Tibial artery (tissue), 4 donors: ENCODE data around the gene CEP131.

Source experiments
- DNase-seq, 2 donors: peaks; one replicate each; pipeline ENCODE4 v3.0.0-alpha.2; 2019
- H3K27ac ChIP-seq, 2 donors: fragments of 200-600 bp; sonication (generic) in 1 of 2; 1 replicate in 1 of 2; 2 replicates in 1 of 2; pipeline ENCODE4 v1.5.1; 2018 to 2019; ENCODE audit warnings: mild to moderate bottlenecking in 1 of 2
- H3K27me3 ChIP-seq, 2 donors: fragments of 200-600 bp; sonication (generic) in 1 of 2; one replicate each; pipeline versions ENCODE4 v1.5.1 to v1.6.0; 2016 to 2019
- H3K36me3 ChIP-seq, 3 donors: fragments of 200-600 bp; sonication (generic) in 2 of 3; one replicate each; pipeline ENCODE4 v1.5.1; 2016 to 2019; ENCODE audit warnings: mild to moderate bottlenecking in 2 of 3
- H3K4me1 ChIP-seq, 4 donors: fragments of 200-600 bp; sonication (generic) in 2 of 4; 1 replicate in 3 of 4; 2 replicates in 1 of 4; pipeline ENCODE4 v1.5.1; 2016 to 2019
- H3K4me3 ChIP-seq, 2 donors: fragments of 200-600 bp; sonication (generic) in 1 of 2; 1 replicate in 1 of 2; 2 replicates in 1 of 2; pipeline ENCODE4 v1.5.1; 2018 to 2019; ENCODE audit warnings: mild to moderate bottlenecking in 2 of 2
- H3K9me3 ChIP-seq, 3 donors: fragments of 200-600 bp; sonication (generic) in 1 of 3; one replicate each; pipeline ENCODE4 v1.5.1; 2016 to 2019
- CTCF ChIP-seq, 2 experiments: fragments of 200-600 bp in 1 of 2; fragments of 450-650 bp in 1 of 2; IDR thresholded peaks; one replicate each; pipeline ENCODE4 v1.5.1; 2017 to 2019; ENCODE audit warnings: antibody characterized with exemption in 2 of 2, mild to moderate bottlenecking in 1 of 2, moderate library complexity in 1 of 2
- intact Hi-C: fragments of 100-400 bp; cut with DNase I; formaldehyde crosslinking; loops from one replicate; pipeline ENCODE4 v1.15.0; 2023; ENCODE audit warnings: low total_unique reads

CEP131 gene

GRCh38 chr17:81246679-81247338 is 24.0 kb upstream of the CEP131 start:
- H3K36me3 ChIP-seq: peaks cover 17 to 53% (median 31%) of the 10 kb centered on the region in 3 donors
- H3K4me1 ChIP-seq: peaks cover 0 to 6% (median 0%) of the 10 kb centered on the region in 4 donors
- no peaks in the 10 kb centered on the region for H3K9me3 ChIP-seq
- H3K4me3 ChIP-seq: no peak overlapping the region
- no peak for TF ChIP-seq CTCF (IDR thresholded peaks at IDR 0.05)
- no peak overlapping the region for H3K27ac ChIP-seq
- intact Hi-C loops: no loop called here
- no peak for DNase-seq
- no peaks in the 10 kb centered on the region for H3K27me3 ChIP-seq

- peaks cover 15 to 53% (median 26%) of the 10 kb centered on the region in 3 donors for H3K36me3 ChIP-seq
Observed at GRCh38 chr17:81246343-81246670, 23.5 kb upstream of the CEP131 start.

GRCh38 chr17:81245665-81246342 is 23.0 kb upstream of the CEP131 start:
- peaks cover 11 to 52% (median 21%) of the 10 kb centered on the region in 3 donors for H3K36me3 ChIP-seq
- no peak overlapping the region for H3K4me3 ChIP-seq
- TF ChIP-seq CTCF (IDR thresholded peaks at IDR 0.05): no peak
- no peak for DNase-seq
- no peaks in the 10 kb centered on the region for H3K27me3 ChIP-seq
- H3K4me1 ChIP-seq: peaks cover 0 to 14% (median under 1%) of the 10 kb centered on the region in 4 donors
- no peak overlapping the region for H3K27ac ChIP-seq
- no peaks in the 10 kb centered on the region for H3K9me3 ChIP-seq
- intact Hi-C loops: no loop called here

More at GRCh38 chr17:81246343-81246670, 23.5 kb upstream of the CEP131 start:
- TF ChIP-seq CTCF (IDR thresholded peaks at IDR 0.05): no peak
- intact Hi-C loops: no loop called here
- DNase-seq: no peak
- no peaks in the 10 kb centered on the region for H3K27me3 ChIP-seq
- no peaks in the 10 kb centered on the region for H3K9me3 ChIP-seq
- peaks cover 0 to 11% (median 0%) of the 10 kb centered on the region in 4 donors for H3K4me1 ChIP-seq
- no peak overlapping the region for H3K4me3 ChIP-seq
- H3K27ac ChIP-seq: no peak overlapping the region

- no peak for TF ChIP-seq CTCF (IDR thresholded peaks at IDR 0.05)
- Histone ChIP-seq H3K27ac (no peak overlapping the region), H3K4me3 (no peak overlapping the region), H3K36me3 (peaks cover 5 to 46% (median 15%) of the 10 kb centered on the region in 3 donors), H3K27me3 (no peaks in the 10 kb centered on the region), H3K4me1 (peaks cover 0 to 21% (median 5%) of the 10 kb centered on the region in 4 donors), H3K9me3 (no peaks in the 10 kb centered on the region)
- intact Hi-C loops: no loop called here
- no peak for DNase-seq
Observed at GRCh38 chr17:81245024-81245664, 22.4 kb upstream of the CEP131 start.

GRCh38 chr17:81244358-81245023 is 21.7 kb upstream of the CEP131 start:
- no peaks in the 10 kb centered on the region for H3K27me3 ChIP-seq
- peaks cover 0 to 28% (median 10%) of the 10 kb centered on the region in 4 donors for H3K4me1 ChIP-seq
- no peak overlapping the region for H3K4me3 ChIP-seq
- intact Hi-C loops: no loop called here
- no peaks in the 10 kb centered on the region for H3K9me3 ChIP-seq
- no peak for DNase-seq
- peaks cover under 1 to 39% (median 8%) of the 10 kb centered on the region in 3 donors for H3K36me3 ChIP-seq
- no peak overlapping the region for H3K27ac ChIP-seq
- no peak for TF ChIP-seq CTCF (IDR thresholded peaks at IDR 0.05)
